ENCODE results near the gene C14orf132. TPM values are rescaled to one million over a fixed set of nuclear protein-coding genes. Genes with fewer than 3 reads are reported as not detected.
"Not testable (repeated sequence)": the region's sequence is repeated elsewhere in the genome, so short reads cannot be mapped to it uniquely, and the experiment has no call there.

The C14orf132 gene
- total RNA-seq, 3 donors from 2014 or later: 6.6 to 13.3 (median 10.8) TPM

DNA sequence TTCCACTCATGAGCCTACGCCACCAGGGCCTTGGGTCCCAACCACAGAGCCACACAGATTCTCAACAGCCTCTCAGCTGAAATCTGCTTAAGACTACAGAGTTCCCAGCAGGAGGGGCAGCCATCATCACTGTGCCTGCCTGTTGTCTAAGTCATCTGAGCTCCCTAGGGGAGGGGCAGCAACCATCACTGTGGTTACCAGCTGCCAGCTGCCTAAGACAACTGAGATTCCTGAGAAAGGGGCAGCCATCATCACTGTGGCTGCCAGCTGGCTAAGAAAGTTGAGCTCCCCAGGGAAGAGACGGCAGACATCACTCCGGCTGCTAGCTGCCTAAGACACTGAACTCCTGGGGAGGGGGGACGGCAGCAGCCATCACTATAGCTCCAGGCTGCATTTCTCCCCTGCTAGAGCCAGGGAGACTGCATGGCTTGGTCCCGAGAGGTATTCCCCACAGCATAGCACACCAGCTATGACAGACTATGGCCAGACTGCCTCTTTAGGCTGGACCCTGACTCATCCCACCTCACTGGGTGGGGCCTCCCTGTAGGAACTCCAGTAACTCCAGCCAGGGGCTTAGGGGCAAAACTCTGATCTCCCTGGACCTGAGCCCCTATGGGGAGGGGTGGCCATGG, 37.2 kb upstream of the C14orf132 start:
- TF ChIP-seq, protein P1, sequence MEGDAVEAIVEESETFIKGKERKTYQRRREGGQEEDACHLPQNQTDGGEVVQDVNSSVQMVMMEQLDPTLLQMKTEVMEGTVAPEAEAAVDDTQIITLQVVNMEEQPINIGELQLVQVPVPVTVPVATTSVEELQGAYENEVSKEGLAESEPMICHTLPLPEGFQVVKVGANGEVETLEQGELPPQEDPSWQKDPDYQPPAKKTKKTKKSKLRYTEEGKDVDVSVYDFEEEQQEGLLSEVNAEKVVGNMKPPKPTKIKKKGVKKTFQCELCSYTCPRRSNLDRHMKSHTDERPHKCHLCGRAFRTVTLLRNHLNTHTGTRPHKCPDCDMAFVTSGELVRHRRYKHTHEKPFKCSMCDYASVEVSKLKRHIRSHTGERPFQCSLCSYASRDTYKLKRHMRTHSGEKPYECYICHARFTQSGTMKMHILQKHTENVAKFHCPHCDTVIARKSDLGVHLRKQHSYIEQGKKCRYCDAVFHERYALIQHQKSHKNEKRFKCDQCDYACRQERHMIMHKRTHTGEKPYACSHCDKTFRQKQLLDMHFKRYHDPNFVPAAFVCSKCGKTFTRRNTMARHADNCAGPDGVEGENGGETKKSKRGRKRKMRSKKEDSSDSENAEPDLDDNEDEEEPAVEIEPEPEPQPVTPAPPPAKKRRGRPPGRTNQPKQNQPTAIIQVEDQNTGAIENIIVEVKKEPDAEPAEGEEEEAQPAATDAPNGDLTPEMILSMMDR (IDR thresholded peaks at IDR 0.05): no peak
- no peak for TF ChIP-seq POLR2AphosphoS5 (IDR thresholded peaks at IDR 0.05)
- TF ChIP-seq POLR2A (IDR thresholded peaks at IDR 0.05): no peak
- intact Hi-C loops (cut with DNase I; ENCODE audit: low total_unique reads): no loop called here
- no peak overlapping the region for H3K27ac ChIP-seq
- H3K4me3 ChIP-seq: no peak overlapping the region
- H3K27me3 ChIP-seq: peaks cover 0 to 24% of the 10 kb centered on the region in 2 donors
- H3K36me3 ChIP-seq: no peaks in the 10 kb centered on the region
- no peak for DNase-seq (ENCODE audit: low spot score in 2 of 2)
- H3K4me1 ChIP-seq: no peaks in the 10 kb centered on the region
- peaks cover 0 to 14% of the 10 kb centered on the region in 2 donors for H3K9me3 ChIP-seq

DNA sequence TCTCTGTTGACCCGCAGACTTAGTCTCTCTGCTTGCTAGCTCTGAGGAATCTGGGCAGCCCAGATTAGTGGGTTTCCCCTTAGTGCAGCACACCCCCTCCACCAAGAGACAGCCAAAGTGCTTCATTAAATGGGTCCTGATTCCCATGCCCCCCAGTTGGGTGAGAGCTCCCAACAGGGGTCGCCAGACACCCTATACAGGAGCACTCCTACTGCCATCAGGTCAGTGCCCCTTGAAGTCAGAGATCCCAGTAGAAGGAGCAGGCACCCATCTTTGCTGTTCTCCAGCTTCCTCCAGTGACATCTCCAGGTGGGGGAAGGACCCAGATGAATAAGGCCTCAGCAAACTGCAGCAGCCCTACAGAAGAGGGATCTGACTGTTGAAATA, 36.7 kb upstream of the C14orf132 start:
- no peak for DNase-seq (ENCODE audit: low spot score in 2 of 2)
- intact Hi-C loops (cut with DNase I; ENCODE audit: low total_unique reads): no loop called here

DNA sequence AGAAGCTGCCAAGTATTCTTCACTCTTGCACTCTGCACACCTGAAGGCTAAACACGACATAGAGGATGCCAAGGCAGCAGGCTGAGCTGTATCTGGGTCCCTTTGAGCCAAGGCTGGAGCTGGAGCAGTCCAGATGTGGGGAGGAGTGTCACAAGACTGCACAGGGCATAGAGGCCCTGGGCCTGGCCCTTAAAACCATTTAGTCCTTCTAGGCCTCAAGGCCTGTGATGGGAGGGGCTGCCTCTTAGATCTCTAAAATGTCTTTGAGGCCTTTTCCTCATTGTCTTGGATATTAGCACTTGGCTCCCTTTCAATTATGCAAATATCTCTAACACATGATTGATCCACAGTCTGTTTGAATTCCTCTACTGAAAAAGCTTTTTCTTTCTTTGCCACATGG, 28.0 kb upstream of the C14orf132 start:
- intact Hi-C loops (cut with DNase I; ENCODE audit: low total_unique reads): no loop called here
- no peaks in the 10 kb centered on the region for H3K36me3 ChIP-seq
- H3K9me3 ChIP-seq: peaks cover 14 to 19% of the 10 kb centered on the region in 2 donors
- H3K27me3 ChIP-seq: no peaks in the 10 kb centered on the region
- no peak for DNase-seq (ENCODE audit: low spot score in 2 of 2)
- no peak overlapping the region for H3K27ac ChIP-seq
- H3K4me1 ChIP-seq: no peaks in the 10 kb centered on the region
- TF ChIP-seq POLR2A (IDR thresholded peaks at IDR 0.05): no peak
- no peak for TF ChIP-seq POLR2AphosphoS5 (IDR thresholded peaks at IDR 0.05)
- TF ChIP-seq, protein P1 (IDR thresholded peaks at IDR 0.05): no peak
- H3K4me3 ChIP-seq: no peak overlapping the region

More for the DNA sequence above, 36.7 kb upstream of the C14orf132 start:
- peaks cover 0 to 22% of the 10 kb centered on the region in 2 donors for H3K27me3 ChIP-seq
- TF ChIP-seq POLR2AphosphoS5 (IDR thresholded peaks at IDR 0.05): no peak
- TF ChIP-seq POLR2A (IDR thresholded peaks at IDR 0.05): no peak
- TF ChIP-seq, protein P1 (IDR thresholded peaks at IDR 0.05): no peak
- no peaks in the 10 kb centered on the region for H3K36me3 ChIP-seq
- H3K27ac ChIP-seq: no peak overlapping the region
- H3K4me1 ChIP-seq: no peaks in the 10 kb centered on the region
- peaks cover 0 to 14% of the 10 kb centered on the region in 2 donors for H3K9me3 ChIP-seq
- H3K4me3 ChIP-seq: no peak overlapping the region

DNA sequence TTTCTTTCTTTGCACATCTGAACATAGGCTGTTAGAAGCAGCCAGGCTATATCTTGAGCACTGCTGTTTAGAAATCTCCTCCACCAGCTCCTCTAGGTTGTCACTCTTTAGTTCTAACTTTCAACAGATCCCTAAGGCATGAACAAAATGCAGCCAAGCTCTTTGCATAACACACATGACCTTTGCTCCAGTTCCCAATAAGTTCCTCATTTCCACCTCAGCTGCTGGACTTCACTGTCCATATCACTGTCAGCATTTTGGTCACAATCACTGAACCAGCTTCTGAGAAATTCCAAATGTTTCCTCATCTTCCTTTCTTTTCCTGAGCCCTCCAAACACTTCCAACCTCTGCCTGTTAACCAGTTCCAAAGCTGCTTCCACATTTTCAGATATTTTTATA, 27.6 kb upstream of the C14orf132 start:
- intact Hi-C loops (cut with DNase I; ENCODE audit: low total_unique reads): no loop called here
- H3K36me3 ChIP-seq: no peaks in the 10 kb centered on the region
- H3K4me3 ChIP-seq: no peak overlapping the region
- no peak overlapping the region for H3K27ac ChIP-seq
- H3K9me3 ChIP-seq: peaks cover 14 to 19% of the 10 kb centered on the region in 2 donors
- H3K4me1 ChIP-seq: no peaks in the 10 kb centered on the region
- TF ChIP-seq POLR2AphosphoS5 (IDR thresholded peaks at IDR 0.05) (no peak), POLR2A (IDR thresholded peaks at IDR 0.05) (no peak)
- TF ChIP-seq, protein P1 (IDR thresholded peaks at IDR 0.05): no peak
- H3K27me3 ChIP-seq: no peaks in the 10 kb centered on the region
- DNase-seq (ENCODE audit: low spot score in 2 of 2): no peak

DNA sequence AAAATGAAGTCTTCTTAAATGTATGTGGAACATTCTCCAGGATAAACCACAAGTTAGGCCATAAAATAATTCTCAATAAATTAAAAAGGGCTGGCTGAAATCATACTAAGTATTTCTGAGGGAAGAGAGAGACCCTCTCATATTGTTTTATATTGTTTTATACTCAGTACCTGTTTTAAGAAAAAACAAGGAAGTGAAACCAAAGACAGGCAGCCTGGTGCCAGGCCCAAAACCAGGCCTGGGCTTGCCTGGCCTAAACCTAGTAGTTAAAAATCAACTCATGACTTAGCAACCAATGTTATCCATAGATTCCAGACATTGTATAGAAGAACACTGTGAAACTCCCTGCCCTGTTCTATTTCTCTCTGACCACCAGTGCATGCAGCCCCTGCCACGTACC, 26.4 kb upstream of the C14orf132 start:
- H3K27me3 ChIP-seq; intact Hi-C loops (cut with DNase I; ENCODE audit: low total_unique reads); DNase-seq (ENCODE audit: low spot score in 2 of 2); H3K4me1 ChIP-seq; H3K4me3 ChIP-seq; H3K27ac ChIP-seq; H3K36me3 ChIP-seq: not testable (repeated sequence)
- H3K9me3 ChIP-seq: peaks cover 14 to 19% of the 10 kb centered on the region in 2 donors
